WTC11 (cell line): ENCODE measurements around the gene MSH2. TPM values are rescaled to one million over a fixed set of nuclear protein-coding genes. Genes with fewer than 3 reads are reported as not detected.
A peak's percentile ranks its signal among the peaks of the same experiment; 100 is the strongest.

ENCODE experiments used
- ATAC-seq: fragments of 200-7000 bp; cut with Tn5 transposase; 2 replicates; pipeline ENCODE4 v1.10.0; 2021; ENCODE audit warnings: mild to moderate bottlenecking, moderate library complexity
- CTCF ChIA-PET: fragments of 300-600 bp; sonication (Branson Sonifier 250); formaldehyde crosslinking; loops from one replicate; lab custom pipeline; 2021; ENCODE audit warnings: antibody characterized with exemption; lab: Charles Lee
- POLR2A ChIA-PET: fragments of 350-600 bp; sonication (Branson Sonifier 250); formaldehyde crosslinking; loops from one replicate; lab custom pipeline; 2021; ENCODE audit warnings: antibody characterized with exemption; lab: Charles Lee
- DNase-seq: peaks from one replicate; pipeline ENCODE4 v3.0.0; 2021; ENCODE audit warnings: low spot score
- H3K27ac Mint-ChIP-seq: 2 replicates; pipeline ENCODE4 v1.8.0; 2021; ENCODE audit warnings: mixed read lengths
- H3K27me3 Mint-ChIP-seq: 2 replicates; pipeline ENCODE4 v1.8.0; 2021; ENCODE audit warnings: low read depth, mild to moderate bottlenecking, moderate library complexity, mixed read lengths
- H3K36me3 Mint-ChIP-seq: 2 replicates; pipeline ENCODE4 v1.8.0; 2021; ENCODE audit warnings: mixed read lengths
- H3K4me1 Mint-ChIP-seq: 2 replicates; pipeline ENCODE4 v1.8.0; 2022; ENCODE audit warnings: mixed read lengths
- H3K4me3 Mint-ChIP-seq: 2 replicates; pipeline ENCODE4 v1.8.0; 2021; ENCODE audit warnings: mild to moderate bottlenecking, moderate library complexity, mixed read lengths
- H3K9me3 Mint-ChIP-seq: 2 replicates; pipeline ENCODE4 v1.8.0; 2021; ENCODE audit warnings: mixed read lengths
- ARID4B ChIP-seq: sonication (generic); formaldehyde crosslinking; IDR thresholded peaks from 2 replicates; pipeline ENCODE4 v1.8.0; 2023; ENCODE audit warnings: missing genetic modification reagents, mild to moderate bottlenecking, borderline replicate concordance
- CDX4 ChIP-seq: fragments of 250-450 bp; sonication (Bioruptor Pico); IDR thresholded peaks from 2 replicates; pipeline ENCODE4 v1.9.0; 2021; ENCODE audit warnings: moderate library complexity, mild to moderate bottlenecking, inconsistent platforms, borderline replicate concordance
- E2F1 ChIP-seq: sonication (generic); formaldehyde crosslinking; IDR thresholded peaks from 2 replicates; pipeline ENCODE4 v1.8.0; 2022; ENCODE audit warnings: mild to moderate bottlenecking, missing genetic modification reagents
- EMX1 ChIP-seq: fragments of 250-450 bp; sonication (Bioruptor Pico); IDR thresholded peaks from 2 replicates; pipeline ENCODE4 v1.8.0; 2021; ENCODE audit warnings: mild to moderate bottlenecking
- MYBL2 ChIP-seq: sonication (generic); formaldehyde crosslinking; IDR thresholded peaks from 2 replicates; pipeline ENCODE4 v1.8.1; 2023; ENCODE audit warnings: mild to moderate bottlenecking, moderate library complexity, missing genetic modification reagents
- NFATC4 ChIP-seq: fragments of 250-450 bp; sonication (Bioruptor Pico); IDR thresholded peaks from 2 replicates; pipeline ENCODE4 v1.9.0; 2021; ENCODE audit warnings: mild to moderate bottlenecking
- PRRX2 ChIP-seq: fragments of 250-450 bp; sonication (Bioruptor Pico); IDR thresholded peaks from 2 replicates; pipeline ENCODE4 v1.8.0; 2021; ENCODE audit warnings: mild to moderate bottlenecking
- RELA ChIP-seq: sonication (generic); formaldehyde crosslinking; IDR thresholded peaks from 2 replicates; pipeline ENCODE4 v1.8.1; 2022; ENCODE audit warnings: missing genetic modification reagents, mild to moderate bottlenecking, borderline replicate concordance
- SP1 ChIP-seq: sonication (generic); formaldehyde crosslinking; conservative IDR thresholded peaks from 2 replicates; pipeline ENCODE4 v1.8.1; 2022; ENCODE audit warnings: missing genetic modification reagents
- TP53 ChIP-seq: sonication (generic); formaldehyde crosslinking; IDR thresholded peaks from 2 replicates; pipeline ENCODE4 v1.8.1; 2023; ENCODE audit warnings: mild to moderate bottlenecking, missing genetic modification reagents
- ZNF138 ChIP-seq: sonication (generic); formaldehyde crosslinking; conservative IDR thresholded peaks from 2 replicates; pipeline ENCODE4 v1.8.1; 2022; ENCODE audit warnings: mild to moderate bottlenecking, moderate library complexity, missing genetic modification reagents
- total RNA-seq: library from RNA; stranded (reverse); gene quantifications from 3 replicates; pipeline ENCODE4 v1.2.3, GENCODE V29; 2021
- TF ChIP-seq, protein P1 (sequence below): fragments of 250-450 bp; sonication (Bioruptor Pico); IDR thresholded peaks from 2 replicates; pipeline ENCODE4 v1.8.0; 2021; ENCODE audit warnings: mild to moderate bottlenecking
- TF ChIP-seq, protein P2 (sequence below): sonication (generic); formaldehyde crosslinking; IDR thresholded peaks from 2 replicates; pipeline ENCODE4 v1.8.1; 2022; ENCODE audit warnings: mild to moderate bottlenecking, missing genetic modification reagents, moderate library complexity, borderline replicate concordance
- TF ChIP-seq, protein P3 (sequence below): sonication (generic); formaldehyde crosslinking; IDR thresholded peaks from 2 replicates; pipeline ENCODE4 v1.8.1; 2023; ENCODE audit warnings: mild to moderate bottlenecking, moderate library complexity, missing genetic modification reagents
- TF ChIP-seq, protein P4 (sequence below): sonication (generic); formaldehyde crosslinking; IDR thresholded peaks from 2 replicates; pipeline ENCODE4 v1.8.1; 2023; ENCODE audit warnings: mild to moderate bottlenecking, missing genetic modification reagents
- TF ChIP-seq, protein P5 (sequence below): fragments of 250-450 bp; sonication (Bioruptor Pico); IDR thresholded peaks from 2 replicates; pipeline ENCODE4 v2.1.2; 2022; ENCODE audit warnings: mild to moderate bottlenecking, moderate library complexity
- TF ChIP-seq, protein P6 (sequence below): sonication (generic); formaldehyde crosslinking; IDR thresholded peaks from 2 replicates; pipeline ENCODE4 v1.8.0; 2022; ENCODE audit warnings: mild to moderate bottlenecking, missing genetic modification reagents

The MSH2 gene
- total RNA-seq, 1 experiment from 2014 or later: 244 TPM

- TF ChIP-seq RELA (CRISPR knock-in tag) (no peak), SP1 (CRISPR knock-in tag) (no peak), ARID4B (CRISPR knock-in tag) (no peak), PRRX2 (CRISPR knock-in tag) (no peak), MYBL2 (CRISPR knock-in tag) (no peak), E2F1 (no peak), CDX4 (CRISPR knock-in tag) (no peak)
- TF ChIP-seq, protein P1, sequence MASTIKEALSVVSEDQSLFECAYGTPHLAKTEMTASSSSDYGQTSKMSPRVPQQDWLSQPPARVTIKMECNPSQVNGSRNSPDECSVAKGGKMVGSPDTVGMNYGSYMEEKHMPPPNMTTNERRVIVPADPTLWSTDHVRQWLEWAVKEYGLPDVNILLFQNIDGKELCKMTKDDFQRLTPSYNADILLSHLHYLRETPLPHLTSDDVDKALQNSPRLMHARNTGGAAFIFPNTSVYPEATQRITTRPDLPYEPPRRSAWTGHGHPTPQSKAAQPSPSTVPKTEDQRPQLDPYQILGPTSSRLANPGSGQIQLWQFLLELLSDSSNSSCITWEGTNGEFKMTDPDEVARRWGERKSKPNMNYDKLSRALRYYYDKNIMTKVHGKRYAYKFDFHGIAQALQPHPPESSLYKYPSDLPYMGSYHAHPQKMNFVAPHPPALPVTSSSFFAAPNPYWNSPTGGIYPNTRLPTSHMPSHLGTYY (CRISPR knock-in tag): no peak
- TF ChIP-seq, protein P2, sequence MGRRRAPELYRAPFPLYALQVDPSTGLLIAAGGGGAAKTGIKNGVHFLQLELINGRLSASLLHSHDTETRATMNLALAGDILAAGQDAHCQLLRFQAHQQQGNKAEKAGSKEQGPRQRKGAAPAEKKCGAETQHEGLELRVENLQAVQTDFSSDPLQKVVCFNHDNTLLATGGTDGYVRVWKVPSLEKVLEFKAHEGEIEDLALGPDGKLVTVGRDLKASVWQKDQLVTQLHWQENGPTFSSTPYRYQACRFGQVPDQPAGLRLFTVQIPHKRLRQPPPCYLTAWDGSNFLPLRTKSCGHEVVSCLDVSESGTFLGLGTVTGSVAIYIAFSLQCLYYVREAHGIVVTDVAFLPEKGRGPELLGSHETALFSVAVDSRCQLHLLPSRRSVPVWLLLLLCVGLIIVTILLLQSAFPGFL (CRISPR knock-in tag): no peak
- TF ChIP-seq, protein P3, sequence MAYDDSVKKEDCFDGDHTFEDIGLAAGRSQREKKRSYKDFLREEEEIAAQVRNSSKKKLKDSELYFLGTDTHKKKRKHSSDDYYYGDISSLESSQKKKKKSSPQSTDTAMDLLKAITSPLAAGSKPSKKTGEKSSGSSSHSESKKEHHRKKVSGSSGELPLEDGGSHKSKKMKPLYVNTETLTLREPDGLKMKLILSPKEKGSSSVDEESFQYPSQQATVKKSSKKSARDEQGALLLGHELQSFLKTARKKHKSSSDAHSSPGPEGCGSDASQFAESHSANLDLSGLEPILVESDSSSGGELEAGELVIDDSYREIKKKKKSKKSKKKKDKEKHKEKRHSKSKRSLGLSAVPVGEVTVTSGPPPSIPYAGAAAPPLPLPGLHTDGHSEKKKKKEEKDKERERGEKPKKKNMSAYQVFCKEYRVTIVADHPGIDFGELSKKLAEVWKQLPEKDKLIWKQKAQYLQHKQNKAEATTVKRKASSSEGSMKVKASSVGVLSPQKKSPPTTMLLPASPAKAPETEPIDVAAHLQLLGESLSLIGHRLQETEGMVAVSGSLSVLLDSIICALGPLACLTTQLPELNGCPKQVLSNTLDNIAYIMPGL (CRISPR knock-in tag): no peak
Observed at GRCh38 chr2:47520302-47520630, 117.3 kb downstream of the MSH2 start (continued).

GRCh38 chr2:47520825-47521665 lies 118.1 kb downstream of the MSH2 start:
- ChIA-PET CTCF (interaction anchor here (0.9 to 2.1 kb wide), 12 partner anchors 7 to 262 kb away, joined by 3 to 15 read pairs (median 4); partner anchors contain the start of gene MSH6), POLR2A (interaction anchor here (0.6 to 1.0 kb wide), 2 partner anchors 38 to 253 kb away, joined by 3 to 5 read pairs; no protein-coding TSS in a partner anchor)
- no peaks in the 10 kb centered on the region for H3K9me3 Mint-ChIP-seq
- H3K27me3 Mint-ChIP-seq: peaks cover 3% of the 10 kb centered on the region; the same call in 1 of the 2 replicates
- H3K4me3 Mint-ChIP-seq: peak overlapping the region; percentile 45
- peaks cover 21% of the 10 kb centered on the region for H3K4me1 Mint-ChIP-seq
- DNase-seq (peak; percentile 62), ATAC-seq (peak; percentile 69)
- H3K36me3 Mint-ChIP-seq: 0 out of 2 replicates have a peak, but pooled peaks cover 5% of the 10 kb centered on the region
- H3K27ac Mint-ChIP-seq: no peak overlapping the region
- TF ChIP-seq NFATC4 (CRISPR knock-in tag) (no peak), TP53 (CRISPR knock-in tag) (0 out of 2 replicates have a peak, but pooled peaks have one; percentile 37), ZNF138 (CRISPR knock-in tag) (no peak), EMX1 (CRISPR knock-in tag) (no peak)
- TF ChIP-seq, protein P4, sequence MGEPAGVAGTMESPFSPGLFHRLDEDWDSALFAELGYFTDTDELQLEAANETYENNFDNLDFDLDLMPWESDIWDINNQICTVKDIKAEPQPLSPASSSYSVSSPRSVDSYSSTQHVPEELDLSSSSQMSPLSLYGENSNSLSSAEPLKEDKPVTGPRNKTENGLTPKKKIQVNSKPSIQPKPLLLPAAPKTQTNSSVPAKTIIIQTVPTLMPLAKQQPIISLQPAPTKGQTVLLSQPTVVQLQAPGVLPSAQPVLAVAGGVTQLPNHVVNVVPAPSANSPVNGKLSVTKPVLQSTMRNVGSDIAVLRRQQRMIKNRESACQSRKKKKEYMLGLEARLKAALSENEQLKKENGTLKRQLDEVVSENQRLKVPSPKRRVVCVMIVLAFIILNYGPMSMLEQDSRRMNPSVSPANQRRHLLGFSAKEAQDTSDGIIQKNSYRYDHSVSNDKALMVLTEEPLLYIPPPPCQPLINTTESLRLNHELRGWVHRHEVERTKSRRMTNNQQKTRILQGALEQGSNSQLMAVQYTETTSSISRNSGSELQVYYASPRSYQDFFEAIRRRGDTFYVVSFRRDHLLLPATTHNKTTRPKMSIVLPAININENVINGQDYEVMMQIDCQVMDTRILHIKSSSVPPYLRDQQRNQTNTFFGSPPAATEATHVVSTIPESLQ (CRISPR knock-in tag): no peak
- TF ChIP-seq, protein P5, sequence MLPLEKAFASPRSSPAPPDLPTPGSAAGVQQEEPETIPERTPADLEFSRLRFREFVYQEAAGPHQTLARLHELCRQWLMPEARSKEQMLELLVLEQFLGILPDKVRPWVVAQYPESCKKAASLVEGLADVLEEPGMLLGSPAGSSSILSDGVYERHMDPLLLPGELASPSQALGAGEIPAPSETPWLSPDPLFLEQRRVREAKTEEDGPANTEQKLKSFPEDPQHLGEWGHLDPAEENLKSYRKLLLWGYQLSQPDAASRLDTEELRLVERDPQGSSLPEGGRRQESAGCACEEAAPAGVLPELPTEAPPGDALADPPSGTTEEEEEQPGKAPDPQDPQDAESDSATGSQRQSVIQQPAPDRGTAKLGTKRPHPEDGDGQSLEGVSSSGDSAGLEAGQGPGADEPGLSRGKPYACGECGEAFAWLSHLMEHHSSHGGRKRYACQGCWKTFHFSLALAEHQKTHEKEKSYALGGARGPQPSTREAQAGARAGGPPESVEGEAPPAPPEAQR (CRISPR knock-in tag): no peak
- TF ChIP-seq, protein P3 (CRISPR knock-in tag): peak; percentile 50; the same call in 1 of the 2 replicates
- TF ChIP-seq, protein P6, sequence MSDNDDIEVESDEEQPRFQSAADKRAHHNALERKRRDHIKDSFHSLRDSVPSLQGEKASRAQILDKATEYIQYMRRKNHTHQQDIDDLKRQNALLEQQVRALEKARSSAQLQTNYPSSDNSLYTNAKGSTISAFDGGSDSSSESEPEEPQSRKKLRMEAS (CRISPR knock-in tag): no peak; the same call in 1 of the 2 replicates
